WI38 (cell line): ENCODE results near the gene DEFB129.
"Not testable (repeated sequence)": the region's sequence is repeated elsewhere in the genome, so short reads cannot be mapped to it uniquely, and the experiment has no call there.

Source experiments
- H3K4me3 ChIP-seq: 2 replicates; pipeline ENCODE4 v1.5.1; 2011; ENCODE audit warnings: low read depth, mild to moderate bottlenecking, control low read depth, low read length
- CTCF ChIP-seq: IDR thresholded peaks from 2 replicates; pipeline ENCODE4 v1.5.1; 2012; ENCODE audit warnings: low read depth, mild to moderate bottlenecking, control low read depth, low read length

The DEFB129 gene

DNA sequence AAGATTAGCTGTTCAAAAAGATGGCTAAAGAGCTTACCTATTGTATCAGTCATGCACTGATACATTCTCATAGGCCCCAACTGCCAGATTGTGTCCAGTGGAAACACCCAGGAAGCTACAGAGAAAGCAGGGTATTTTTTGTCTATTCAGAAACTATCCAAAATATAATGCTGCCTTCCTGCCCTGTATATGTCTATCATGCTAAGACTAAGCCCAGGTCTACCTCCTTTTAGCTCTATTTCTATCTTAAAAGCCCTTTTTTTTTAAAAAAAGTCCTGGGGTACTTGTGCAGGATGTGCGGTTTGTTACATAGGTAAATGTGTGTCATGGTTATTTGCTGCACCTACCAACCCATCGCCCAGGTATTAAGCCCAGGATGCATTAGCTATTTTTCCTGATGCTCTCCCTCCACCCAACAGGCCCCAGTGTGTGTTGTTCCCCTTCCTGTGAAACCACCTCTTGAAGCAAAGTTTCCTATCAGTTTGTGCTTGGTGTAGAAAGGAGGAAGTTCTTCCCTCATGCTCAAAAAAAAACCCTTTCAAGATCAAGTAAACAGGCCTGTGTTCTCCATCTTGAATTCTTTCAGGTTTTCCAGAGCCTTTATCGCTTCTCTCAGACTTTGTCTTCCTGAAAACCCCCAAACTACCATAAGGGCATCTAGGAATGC lies 514 bp downstream of the DEFB129 start:
- TF ChIP-seq CTCF = no peak
- no peak overlapping the region for H3K4me3 ChIP-seq

DNA sequence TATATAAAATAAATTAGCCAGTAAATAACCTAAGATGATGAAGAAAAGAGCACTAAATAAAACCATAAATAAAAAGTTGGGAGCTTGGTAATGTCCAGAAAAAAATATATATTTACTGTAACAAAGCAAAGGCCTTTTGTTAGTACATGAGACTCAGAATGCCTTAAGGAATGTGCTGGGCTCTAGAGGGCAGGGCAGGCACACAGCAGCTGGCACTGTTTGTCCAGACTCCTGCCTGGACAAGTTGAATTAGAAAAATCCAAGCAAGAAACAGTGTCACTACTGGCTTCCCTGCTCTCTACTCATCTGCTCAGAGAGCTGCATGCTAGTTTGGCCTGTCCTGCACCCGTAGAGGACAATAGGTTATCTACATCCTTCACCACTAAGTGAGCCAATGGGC lies 8.8 kb downstream of the DEFB129 start:
- H3K4me3 ChIP-seq = no peak overlapping the region
- TF ChIP-seq CTCF = no peak

- H3K4me3 ChIP-seq = no peak overlapping the region
These were observed 10.4 kb downstream of the DEFB129 start for GRCh38 chr20:237489-237888.

DNA sequence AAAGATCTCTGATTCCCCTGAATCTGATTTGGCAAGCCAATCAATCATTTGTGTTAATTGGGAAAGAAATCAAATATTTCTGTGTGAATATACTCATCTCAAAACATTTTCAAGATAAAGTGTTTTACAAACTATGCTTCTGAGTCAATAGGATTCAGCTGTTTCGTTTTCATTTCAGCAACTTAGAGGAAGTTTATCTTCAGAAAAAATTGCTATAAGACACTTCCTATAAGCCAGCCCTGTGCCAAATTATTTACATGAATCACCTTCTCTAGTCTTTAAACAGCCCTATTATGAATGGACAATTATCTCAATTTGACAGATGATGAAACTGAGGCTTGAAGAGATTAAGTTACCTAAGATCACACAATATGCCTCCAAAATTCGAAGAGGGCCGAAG lies 10.9 kb downstream of the DEFB129 start:
- TF ChIP-seq CTCF = no peak
- no peak overlapping the region for H3K4me3 ChIP-seq

More at GRCh38 chr20:237489-237888, 10.4 kb downstream of the DEFB129 start:
- TF ChIP-seq CTCF = no peak

- TF ChIP-seq CTCF = no peak
- H3K4me3 ChIP-seq = no peak overlapping the region
These were observed 15.8 kb downstream of the DEFB129 start for GRCh38 chr20:242905-243304.

DNA sequence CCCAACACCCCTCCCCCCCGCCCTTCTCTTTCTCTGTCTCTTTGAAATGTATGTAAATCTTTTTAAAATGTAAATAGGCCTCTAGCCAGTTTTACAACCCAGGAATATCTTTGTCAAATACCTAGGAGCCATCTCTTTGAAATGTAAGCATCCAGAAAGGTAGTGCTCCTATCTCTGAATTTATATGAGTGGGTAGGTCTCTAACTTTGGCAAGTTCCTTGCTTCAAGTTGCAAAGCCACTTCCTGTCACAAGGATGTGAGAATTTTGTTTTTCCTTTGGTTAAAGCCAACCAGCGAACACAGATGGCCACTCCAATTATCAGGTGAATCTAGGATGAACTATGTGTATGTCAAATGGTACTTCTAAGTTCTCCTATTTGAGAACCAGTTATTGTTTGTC lies 24.3 kb downstream of the DEFB129 start:
- TF ChIP-seq CTCF = no peak
- no peak overlapping the region for H3K4me3 ChIP-seq

GRCh38 chr20:252801-253200 lies 25.7 kb downstream of the DEFB129 start:
- no peak overlapping the region for H3K4me3 ChIP-seq
- no peak for TF ChIP-seq CTCF

DNA sequence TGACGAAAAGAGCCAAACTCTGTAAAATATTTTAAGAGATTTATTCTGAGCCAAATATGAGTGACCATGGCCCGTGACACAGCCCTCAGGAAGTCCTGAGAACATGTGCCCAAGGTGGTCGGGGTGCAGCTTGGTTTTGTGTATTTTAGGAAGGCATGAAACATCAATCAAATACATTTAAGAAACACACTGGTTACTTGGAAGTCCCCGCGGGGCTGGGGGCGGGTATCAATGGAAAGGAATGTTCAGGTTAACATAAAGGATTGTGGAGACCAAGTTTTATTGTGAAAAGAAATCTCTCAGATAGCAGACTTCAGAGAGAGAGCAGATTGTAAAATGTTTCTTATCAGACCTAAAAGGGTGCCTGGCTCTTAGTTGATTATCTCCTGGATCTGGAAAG lies 26.4 kb downstream of the DEFB129 start:
- not testable (repeated sequence) for H3K4me3 ChIP-seq
